22Rv1 (cell line): Measurements from ENCODE around the gene LRRC3B.

Experiments
- CTCF ChIP-seq: fragments of 450-650 bp; IDR thresholded peaks from 2 replicates; pipeline ENCODE4 v1.5.1; 2017; ENCODE audit warnings: mild to moderate bottlenecking
- ZFX ChIP-seq: fragments of 450-650 bp; IDR thresholded peaks from 2 replicates; pipeline ENCODE4 v1.6.1; 2017; ENCODE audit warnings: antibody characterized with exemption, borderline replicate concordance

- TF ChIP-seq CTCF (no peak), ZFX (no peak)
These were observed 2.6 kb downstream of the LRRC3B start for GRCh38 chr3:26625187-26625586.
